ENCODE results near the gene ART5. TPM values are rescaled to one million over a fixed set of nuclear protein-coding genes. Genes with fewer than 3 reads are reported as not detected.

Gene ART5
- total and polyA plus RNA-seq, 2 experiments from 2014 or later = 6.4 to 12.9 TPM

- Histone ChIP-seq H3K4me3 (no peak overlapping the region), H3K27me3 (ENCODE audit: insufficient read depth) (no peaks in the 10 kb centered on the region), H3F3A (replicated peaks; ENCODE audit: low read depth) (no peaks in the 10 kb centered on the region), H3K4me2 (no peak overlapping the region), H2AFZ (no peak overlapping the region), H3K79me2 (replicated peaks; ENCODE audit: insufficient read depth) (no peaks in the 10 kb centered on the region), H3K36me3 (ENCODE audit: insufficient read depth) (no peaks in the 10 kb centered on the region), H3K4me1 (ENCODE audit: insufficient read depth) (no peaks in the 10 kb centered on the region), H3K27ac (ENCODE audit: low read depth) (no peak overlapping the region), H3K9me2 (ENCODE audit: insufficient read depth) (no peaks in the 10 kb centered on the region), H4K20me1 (replicated peaks; ENCODE audit: insufficient read depth) (no peaks in the 10 kb centered on the region)
- ATAC-seq = no peak
- Mint-ChIP-seq H3K36me3 (ENCODE audit: low read depth) (no peaks in the 10 kb centered on the region; the same call in 2 of the 3 replicates), H3K9me3 (no peaks in the 10 kb centered on the region), H3K27ac (no peak overlapping the region), H3K27me3 (ENCODE audit: insufficient read depth, low read depth, poor library complexity) (peaks cover 5% of the 10 kb centered on the region), H3K4me3 (no peak overlapping the region), H3K4me1 (no peaks in the 10 kb centered on the region)
- no peak for TF ChIP-seq STAT1 (IDR thresholded peaks at IDR 0.05; ENCODE audit: unreplicated experiment)
- no peak for TF ChIP-seq NANOG (IDR thresholded peaks at IDR 0.05; ENCODE audit: borderline replicate concordance)
- TF ChIP-seq REST (IDR thresholded peaks at IDR 0.05; ENCODE audit: unreplicated experiment) = no peak
- no peak for TF ChIP-seq CTCF (conservative IDR thresholded peaks at IDR 0.05; ENCODE audit: low read depth in 2 of 2)
- TF ChIP-seq ZNF114 (CRISPR knock-in tag; IDR thresholded peaks at IDR 0.05) = no peak
- TF ChIP-seq JUNB (IDR thresholded peaks at IDR 0.05; ENCODE audit: unreplicated experiment) = no peak
- no peak for TF ChIP-seq EZH2 (IDR thresholded peaks at IDR 0.05; ENCODE audit: low read depth, unreplicated experiment)
- no peak for TF ChIP-seq EZH2phosphoT487 (IDR thresholded peaks at IDR 0.05; ENCODE audit: unreplicated experiment)
- no peak for TF ChIP-seq ZNF331 (CRISPR knock-in tag; IDR thresholded peaks at IDR 0.05; ENCODE audit: low read depth)
- no peak for DNase-seq (ENCODE audit: low spot score)
Observed at GRCh38 chr11:3627291-3627690, 14.5 kb downstream of the ART5 start.

GRCh38 chr11:3626250-3626960, 15.4 kb downstream of the ART5 start:
- Mint-ChIP-seq H3K4me3 (no peak overlapping the region), H3K9me3 (no peaks in the 10 kb centered on the region), H3K4me1 (no peaks in the 10 kb centered on the region; the same call in 2 of the 3 replicates), H3K27me3 (ENCODE audit: insufficient read depth, low read depth, poor library complexity) (peaks cover 5% of the 10 kb centered on the region), H3K27ac (no peak overlapping the region), H3K36me3 (ENCODE audit: low read depth) (no peaks in the 10 kb centered on the region; the same call in 2 of the 3 replicates)
- Histone ChIP-seq H3F3A (replicated peaks; ENCODE audit: low read depth) (no peaks in the 10 kb centered on the region), H3K27ac (ENCODE audit: low read depth) (no peak overlapping the region), H4K20me1 (replicated peaks; ENCODE audit: insufficient read depth) (no peaks in the 10 kb centered on the region), H3K36me3 (ENCODE audit: insufficient read depth) (no peaks in the 10 kb centered on the region), H3K27me3 (ENCODE audit: insufficient read depth) (no peaks in the 10 kb centered on the region), H3K9me2 (ENCODE audit: insufficient read depth) (0 out of 2 replicates have a peak, but pooled peaks cover 3% of the 10 kb centered on the region), H3K4me1 (ENCODE audit: insufficient read depth) (no peaks in the 10 kb centered on the region), H2AFZ (no peak overlapping the region), H3K79me2 (replicated peaks; ENCODE audit: insufficient read depth) (no peaks in the 10 kb centered on the region), H3K4me2 (no peak overlapping the region), H3K4me3 (no peak overlapping the region)
- ATAC-seq (peak; percentile 85), DNase-seq (ENCODE audit: low spot score) (peak; percentile 41)
- TF ChIP-seq CTCF (conservative IDR thresholded peaks at IDR 0.05; ENCODE audit: low read depth in 2 of 2) (peak; percentile 32 to 69), JUNB (IDR thresholded peaks at IDR 0.05; ENCODE audit: unreplicated experiment) (no peak)

All from GM23338 (cell line).